GM21529 (cell line): ENCODE results near the gene KIF11.

Experiments used
- ATAC-seq: cut with Tn5 transposase; IDR thresholded peaks from one replicate; pipeline ENCODE4 v1.9.1; 2021; ENCODE audit not compliant: unreplicated experiment

KIF11 gene

DNA sequence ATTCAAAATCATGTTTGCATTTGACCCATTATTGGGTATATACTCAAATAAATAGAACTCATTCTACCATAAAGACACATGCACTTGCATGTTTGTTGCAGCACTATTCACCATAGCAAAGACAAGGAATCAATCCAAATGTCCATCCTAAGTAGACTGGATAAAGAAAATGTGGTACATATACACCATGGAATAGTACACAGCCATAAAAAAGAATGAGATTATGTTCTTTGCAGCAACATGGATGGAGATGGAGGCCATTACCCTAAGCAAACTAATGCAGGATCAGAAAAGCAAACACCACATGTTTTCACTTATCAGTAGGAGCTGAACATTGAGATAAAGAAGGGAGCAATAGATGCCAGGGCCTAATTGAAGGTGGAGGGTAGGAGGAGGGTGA, 84.8 kb downstream of the KIF11 start:
- ATAC-seq = no peak

GRCh38 chr10:92678206-92678605, 85.3 kb downstream of the KIF11 start:
- ATAC-seq = no peak

DNA sequence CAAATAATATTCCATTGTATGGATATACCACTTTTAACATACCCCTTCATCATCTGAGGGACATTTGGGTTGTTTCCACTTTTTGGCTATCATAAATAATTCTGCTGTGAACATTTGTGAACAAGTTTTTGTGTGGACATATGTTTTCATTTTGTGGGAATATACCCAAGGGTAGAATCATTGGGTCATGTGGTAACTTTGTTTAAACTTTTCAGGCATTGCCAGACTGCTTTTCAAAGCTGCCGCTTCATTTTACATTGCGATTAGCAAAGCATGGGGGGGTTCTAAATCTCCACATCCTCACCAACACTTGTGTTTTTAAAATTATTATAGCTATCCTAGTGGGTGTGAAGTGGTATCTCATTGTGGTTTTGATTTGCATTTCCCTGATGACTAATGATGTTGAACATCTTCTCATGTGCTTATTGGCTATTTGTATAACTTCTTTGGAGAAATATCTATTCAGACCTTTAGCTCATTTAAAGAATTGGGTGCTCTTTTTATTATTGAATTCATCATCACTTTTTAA, 88.4 kb downstream of the KIF11 start:
- no peak for ATAC-seq

DNA sequence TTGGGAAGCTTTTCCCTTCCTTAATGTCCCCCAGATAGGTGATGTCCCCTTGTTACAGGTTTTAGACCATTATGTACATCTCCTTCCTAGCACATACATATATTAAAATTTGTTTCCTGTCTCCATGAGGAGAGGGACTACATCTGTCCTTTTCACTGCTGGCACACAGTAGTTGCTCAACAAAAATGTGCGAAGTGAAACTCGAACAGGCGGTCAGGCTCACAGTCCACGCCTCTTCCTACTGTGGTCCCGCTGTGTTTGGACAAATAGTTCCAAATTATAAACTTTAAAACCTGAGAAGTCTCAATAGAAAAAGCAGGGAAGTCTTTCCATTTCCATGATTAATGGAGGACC, 95.6 kb downstream of the KIF11 start:
- ATAC-seq = no peak

DNA sequence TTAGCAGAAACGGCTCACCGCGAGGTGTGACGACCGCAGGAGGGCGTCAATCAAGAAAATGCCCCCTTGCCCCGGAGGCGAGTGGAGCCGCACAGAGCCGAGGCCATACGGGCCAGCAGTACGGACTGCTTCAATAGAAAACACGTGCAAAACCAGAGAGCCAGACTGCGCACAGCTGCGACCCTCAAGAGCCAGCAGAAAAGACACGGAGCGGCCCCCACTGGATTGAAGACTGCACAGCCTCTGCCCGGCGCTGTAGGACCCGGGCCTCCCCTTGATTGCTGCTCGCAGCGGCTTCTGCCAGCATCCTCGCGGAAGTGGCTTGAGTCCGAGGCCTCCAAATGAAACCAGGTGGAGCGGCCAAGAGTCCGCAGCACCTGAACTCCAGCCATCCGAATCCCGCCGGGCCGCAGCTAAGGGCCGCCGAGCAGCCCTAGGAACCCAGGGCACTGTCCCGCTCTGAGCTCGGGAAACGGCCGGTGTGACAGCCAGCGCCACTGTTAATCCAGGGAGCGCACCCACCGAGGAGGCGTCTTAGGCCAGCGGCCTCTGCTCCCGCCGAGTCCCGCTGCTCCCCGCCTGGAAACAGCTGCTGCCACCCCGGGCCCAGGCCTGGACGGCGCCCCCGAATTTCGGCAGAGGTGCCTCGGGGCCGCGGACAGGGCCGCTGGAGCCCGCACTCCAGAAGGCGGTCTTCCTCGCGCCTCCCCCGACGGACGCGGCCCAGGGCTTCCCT, 96.2 kb downstream of the KIF11 start:
- peak; percentile 30 for ATAC-seq

DNA sequence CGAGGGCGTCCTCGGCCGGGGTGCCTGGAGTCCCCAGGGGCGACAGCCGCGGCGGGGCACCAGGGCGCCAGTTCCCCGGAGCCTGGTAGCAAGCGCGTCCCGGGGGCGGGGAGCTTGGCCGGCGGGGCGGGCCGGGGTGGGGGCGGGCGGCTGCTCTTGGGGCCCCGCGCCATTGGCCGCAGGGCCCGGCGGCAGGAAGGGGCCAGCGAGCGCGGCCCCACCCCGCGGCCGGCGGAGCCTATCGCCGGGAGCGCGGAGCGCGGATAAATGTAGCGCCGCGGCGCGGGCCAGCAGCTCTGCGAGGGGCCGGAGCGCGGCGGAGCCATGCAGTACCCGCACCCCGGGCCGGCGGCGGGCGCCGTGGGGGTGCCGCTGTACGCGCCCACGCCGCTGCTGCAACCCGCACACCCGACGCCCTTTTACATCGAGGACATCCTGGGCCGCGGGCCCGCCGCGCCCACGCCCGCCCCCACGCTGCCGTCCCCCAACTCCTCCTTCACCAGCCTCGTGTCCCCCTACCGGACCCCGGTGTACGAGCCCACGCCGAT, 96.8 kb downstream of the KIF11 start, which contains the start of gene HHEX:
HHEX (plus strand) TSS at position 293 of the 548 bp plus-strand sequence; CDS start at position 325, 32 bp downstream.
- ATAC-seq = peak; percentile 53

DNA sequence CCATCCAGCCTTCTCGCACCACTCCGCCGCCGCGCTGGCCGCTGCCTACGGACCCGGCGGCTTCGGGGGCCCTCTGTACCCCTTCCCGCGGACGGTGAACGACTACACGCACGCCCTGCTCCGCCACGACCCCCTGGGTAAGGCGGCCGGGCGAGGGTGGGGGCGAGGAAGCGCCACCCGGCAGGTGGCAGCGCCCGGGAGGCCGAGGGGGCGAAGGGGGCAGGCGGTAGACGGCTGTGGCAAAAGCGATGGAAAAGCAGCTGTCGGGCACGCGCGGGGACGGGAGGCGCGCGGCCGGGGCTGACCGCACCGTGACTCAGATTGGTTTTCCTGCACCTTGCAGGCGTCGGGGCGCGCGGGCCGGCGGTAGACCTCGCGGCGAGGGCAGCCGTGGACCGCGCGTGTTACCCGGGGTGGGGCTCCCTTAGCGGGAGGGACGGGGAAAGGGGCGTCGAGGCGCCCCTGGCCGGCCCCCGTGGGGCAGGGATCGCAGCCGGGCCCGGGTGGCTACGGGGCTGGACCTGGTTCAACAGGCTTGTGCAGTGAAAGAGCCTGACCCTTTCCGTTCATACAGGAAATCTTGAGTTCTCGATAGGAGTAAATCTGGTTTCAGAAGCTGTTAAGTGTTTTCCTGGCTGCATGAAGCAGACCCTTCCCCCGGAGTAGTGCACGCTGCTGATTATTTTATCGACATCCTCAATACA, 97.4 kb downstream of the KIF11 start:
- ATAC-seq = peak; percentile 37

DNA sequence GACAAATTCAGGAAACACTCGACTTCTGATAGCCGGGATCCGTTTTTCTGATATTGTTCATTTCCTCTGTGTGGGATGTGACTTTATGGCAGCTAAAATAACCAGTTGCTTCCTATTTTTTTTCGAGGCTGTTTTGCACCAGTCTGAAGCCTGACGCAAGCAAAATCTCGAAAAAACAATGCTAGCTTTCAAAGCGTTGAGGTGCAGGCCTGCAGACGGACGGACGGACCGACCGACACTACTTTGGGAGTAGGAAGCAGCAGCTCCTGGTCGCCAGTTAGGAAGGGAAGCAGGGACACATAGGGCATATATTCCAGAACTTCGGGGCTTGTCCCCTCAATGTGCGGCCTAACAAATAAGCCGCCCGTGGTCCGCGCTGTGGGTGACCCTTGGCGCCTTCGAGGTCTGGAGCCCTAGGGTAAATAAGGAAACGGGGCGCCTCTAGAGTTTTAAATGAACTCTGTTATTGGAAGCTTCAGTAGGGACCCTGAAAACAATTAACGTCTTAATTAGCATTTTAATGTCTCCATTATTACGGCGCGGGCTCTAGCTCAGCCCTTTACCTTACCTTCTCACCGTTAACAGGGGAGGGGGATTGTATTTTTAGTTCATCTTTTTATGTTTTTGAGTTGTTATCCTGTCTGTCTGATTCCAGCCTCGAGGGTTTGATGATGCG, 98.1 kb downstream of the KIF11 start:
- no peak for ATAC-seq

- no peak for ATAC-seq
Observed at GRCh38 chr10:92691591-92692079, 98.7 kb downstream of the KIF11 start.

- ATAC-seq = no peak
Observed at GRCh38 chr10:92692080-92692671, 99.2 kb downstream of the KIF11 start.

- ATAC-seq = no peak
Observed at GRCh38 chr10:92692697-92693533, 100.0 kb downstream of the KIF11 start.

DNA sequence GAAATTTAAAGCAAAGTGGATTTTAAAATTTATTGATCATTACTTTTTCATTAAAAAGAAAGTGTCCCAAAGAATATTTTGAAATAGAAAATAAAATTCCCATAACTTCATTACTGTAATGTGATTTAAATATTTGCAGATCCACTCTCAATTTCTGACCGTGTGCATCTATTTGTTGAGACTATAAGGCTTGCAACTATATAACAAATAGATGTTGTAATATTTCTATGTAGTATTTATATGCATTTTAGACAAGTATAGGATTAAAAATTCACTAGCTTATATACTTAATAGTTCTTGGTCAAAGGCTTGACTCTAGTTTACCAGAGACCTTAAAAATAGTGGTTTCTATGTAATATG, 100.6 kb downstream of the KIF11 start:
- no peak for ATAC-seq

- ATAC-seq = no peak
Observed at GRCh38 chr10:92695679-92696605, 103.0 kb downstream of the KIF11 start.

GRCh38 chr10:92696606-92697383, 103.9 kb downstream of the KIF11 start:
- ATAC-seq = no peak

DNA sequence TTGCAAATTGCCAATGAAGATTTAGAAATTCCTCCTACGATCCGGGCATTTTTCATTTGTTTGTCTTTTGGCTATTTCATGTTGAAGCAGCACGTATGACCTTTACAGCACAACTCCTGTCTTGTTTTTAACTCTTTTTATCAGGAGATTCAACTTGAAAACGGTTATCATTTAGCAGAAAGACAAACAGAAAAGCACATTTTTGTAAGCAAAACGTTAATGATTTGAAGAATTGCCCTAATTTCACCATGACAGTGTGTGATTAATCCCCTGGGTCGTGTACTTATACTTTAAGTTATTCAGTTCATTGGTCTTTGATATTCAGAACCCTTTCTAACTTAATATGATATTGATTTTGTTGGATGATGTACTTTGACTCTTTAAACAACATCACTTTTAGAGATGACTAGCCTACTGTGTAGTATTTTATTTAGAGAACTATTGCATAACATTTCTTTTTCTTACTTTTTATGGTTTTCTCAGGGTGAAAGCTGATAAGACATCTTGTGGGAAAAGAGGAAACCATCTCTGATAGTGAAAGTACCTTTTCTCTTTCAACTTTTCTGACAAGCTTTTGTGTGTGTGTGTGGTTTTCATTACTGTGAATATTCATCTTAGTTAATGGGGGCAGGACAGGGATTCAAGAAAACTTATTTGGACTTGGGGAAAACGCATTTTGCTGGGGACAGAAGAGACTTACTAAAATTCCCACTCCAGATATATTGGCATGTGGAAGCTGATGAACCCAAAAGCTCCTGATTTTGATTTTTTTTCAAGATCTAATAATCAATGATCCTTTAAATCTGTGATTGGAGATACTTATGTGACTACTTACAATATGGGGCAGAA, 105.0 kb downstream of the KIF11 start:
- ATAC-seq = no peak

DNA sequence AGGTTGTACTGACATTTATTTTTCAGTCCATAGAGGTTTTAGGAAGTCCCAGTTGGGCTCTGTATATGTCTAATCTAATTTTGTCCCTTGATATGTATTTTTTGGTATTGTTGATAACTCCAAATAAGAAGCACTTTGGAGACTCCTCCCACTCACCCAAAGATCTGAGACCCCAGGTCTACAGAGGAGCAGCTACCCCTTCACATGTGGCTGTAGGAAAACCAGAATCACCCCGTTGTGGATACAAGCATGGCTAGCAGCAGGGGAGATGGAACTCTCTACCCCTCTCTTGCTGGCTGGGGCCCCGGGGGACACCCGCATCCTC, 106.2 kb downstream of the KIF11 start:
- no peak for ATAC-seq
